ENCODE measurements around the gene CASZ1. TPM values are rescaled to one million over a fixed set of nuclear protein-coding genes. Genes with fewer than 3 reads are reported as not detected.
A peak's percentile ranks its signal among the peaks of the same experiment; 100 is the strongest.

CASZ1 gene
- total and polyA plus RNA-seq, 2 experiments from 2014 or later: 6.2 to 6.7 TPM

- Histone ChIP-seq H3K27ac (ENCODE audit: low read depth) (no peak overlapping the region), H2AFZ (no peak overlapping the region), H4K20me1 (replicated peaks; ENCODE audit: insufficient read depth) (no peaks in the 10 kb centered on the region), H3K36me3 (ENCODE audit: insufficient read depth) (no peaks in the 10 kb centered on the region), H3F3A (replicated peaks; ENCODE audit: low read depth) (no peaks in the 10 kb centered on the region), H3K4me1 (ENCODE audit: insufficient read depth) (peaks cover 23% of the 10 kb centered on the region), H3K9me2 (ENCODE audit: insufficient read depth) (no peaks in the 10 kb centered on the region), H3K79me2 (replicated peaks; ENCODE audit: insufficient read depth) (no peaks in the 10 kb centered on the region), H3K4me3 (no peak overlapping the region), H3K4me2 (no peak overlapping the region), H3K27me3 (ENCODE audit: insufficient read depth) (no peaks in the 10 kb centered on the region)
- no peak for TF ChIP-seq CREB1 (CRISPR knock-in tag; IDR thresholded peaks at IDR 0.05; ENCODE audit: low read depth)
- TF ChIP-seq STAT1 (IDR thresholded peaks at IDR 0.05; ENCODE audit: unreplicated experiment): no peak
- no peak for TF ChIP-seq CTCF (conservative IDR thresholded peaks at IDR 0.05; ENCODE audit: low read depth in 2 of 2)
- no peak for TF ChIP-seq EZH2 (IDR thresholded peaks at IDR 0.05; ENCODE audit: low read depth, unreplicated experiment)
- TF ChIP-seq POLR2AphosphoS5 (IDR thresholded peaks at IDR 0.05; ENCODE audit: low read depth): no peak
- TF ChIP-seq JUNB (IDR thresholded peaks at IDR 0.05; ENCODE audit: unreplicated experiment): no peak
- no peak for TF ChIP-seq ZNF114 (CRISPR knock-in tag; IDR thresholded peaks at IDR 0.05)
- no peak for TF ChIP-seq ETS1 (IDR thresholded peaks at IDR 0.05)
- TF ChIP-seq REST (IDR thresholded peaks at IDR 0.05; ENCODE audit: unreplicated experiment): no peak
- no peak for TF ChIP-seq NANOG (IDR thresholded peaks at IDR 0.05; ENCODE audit: borderline replicate concordance)
- no peak for TF ChIP-seq ZNF331 (CRISPR knock-in tag; IDR thresholded peaks at IDR 0.05; ENCODE audit: low read depth)
- Mint-ChIP-seq H3K36me3 (ENCODE audit: low read depth) (no peaks in the 10 kb centered on the region), H3K27ac (peak overlapping the region; percentile 4; the same call in 1 of the 2 replicates), H3K27me3 (ENCODE audit: insufficient read depth, low read depth, poor library complexity) (peaks cover 12% of the 10 kb centered on the region), H3K4me1 (peaks cover 40% of the 10 kb centered on the region), H3K4me3 (no peak overlapping the region), H3K9me3 (no peaks in the 10 kb centered on the region; the same call in 2 of the 3 replicates)
- DNase-seq (ENCODE audit: low spot score): no peak
- ATAC-seq: no peak
Measured at GRCh38 chr1:10687251-10687651, 109.2 kb downstream of the CASZ1 start.
